Measurements from ENCODE around the gene OFD1. TPM values are rescaled to one million over a fixed set of nuclear protein-coding genes. Genes with fewer than 3 reads are reported as not detected.

Gene OFD1
- total and polyA plus RNA-seq, 2 donors (not counting 3 experiments of a cell fraction or from before 2014, with no cell fraction given): 4.7 to 12.0 TPM

- no peak for TF ChIP-seq GATA2 (IDR thresholded peaks at IDR 0.05; ENCODE audit: insufficient read depth, insufficient read length, low read depth, low read length)
- no peak for TF ChIP-seq CTCF (IDR thresholded peaks at IDR 0.05; ENCODE audit: extremely low read depth in 1 of 2, insufficient read depth in 1 of 2, low read depth in 1 of 2, low read length in 2 of 2)
- no peak for TF ChIP-seq EZH2 (IDR thresholded peaks at IDR 0.05; ENCODE audit: borderline replicate concordance, low read depth, low read length, severe bottlenecking)
- TF ChIP-seq FOS (IDR thresholded peaks at IDR 0.05; ENCODE audit: borderline replicate concordance, insufficient read depth, low read length): no peak
- no peak for TF ChIP-seq POLR2AphosphoS5 (IDR thresholded peaks at IDR 0.05; ENCODE audit: insufficient read depth, low read depth, low read length)
- TF ChIP-seq MAX (IDR thresholded peaks at IDR 0.05; ENCODE audit: insufficient read depth, insufficient read length): no peak
- no peak for TF ChIP-seq MYC (IDR thresholded peaks at IDR 0.05; ENCODE audit: low read depth, low read length)
- no peak overlapping the region for H2AFZ ChIP-seq (ENCODE audit: low read depth, low read length)
- FAIRE-seq: no peak
- dilution Hi-C loops (cut with MboI; ENCODE audit: extremely low pct_ligation_motif_present, low sequenced_read_pairs): no loop called here
- H3K27ac ChIP-seq (ENCODE audit: insufficient read depth, low read depth, low read length): no peak overlapping the region
- peaks cover 34% of the 10 kb centered on the region for H3K79me2 ChIP-seq (ENCODE audit: control insufficient read depth, insufficient read depth, low read length)
- no peak for DNase-seq (ENCODE audit: low read depth, low spot score)
- POLR2A ChIA-PET: no interaction called here
- no peaks in the 10 kb centered on the region for H4K20me1 ChIP-seq (replicated peaks; ENCODE audit: control insufficient read depth, extremely low read depth, insufficient read depth, low read length)
- H3K4me2 ChIP-seq (ENCODE audit: insufficient read depth, low read length): no peak overlapping the region
- no peaks in the 10 kb centered on the region for H3K36me3 ChIP-seq (ENCODE audit: control insufficient read depth in 2 of 2, extremely low read depth in 1 of 2, insufficient read depth in 2 of 2, low read length in 2 of 2)
- no peak overlapping the region for H3K4me3 ChIP-seq (replicated peaks in 1 of 3; ENCODE audit: insufficient read depth in 1 of 3, low read depth in 1 of 3, low read length in 3 of 3)
- CTCF ChIA-PET: no interaction called here
- BruUV-seq (replicated peaks): no TSS peak
- no peaks in the 10 kb centered on the region for H3K27me3 ChIP-seq (ENCODE audit: control insufficient read depth in 2 of 2, insufficient read depth in 2 of 2, low read length in 2 of 2)
- peaks cover 10% of the 10 kb centered on the region for H3K4me1 ChIP-seq (ENCODE audit: control insufficient read depth, extremely low read depth, insufficient read depth, low read length)
- no peaks in the 10 kb centered on the region for H3K9me1 ChIP-seq (replicated peaks; ENCODE audit: control insufficient read depth, extremely low read depth, insufficient read depth, low read length)
- no peak overlapping the region for H3K9ac ChIP-seq (replicated peaks; ENCODE audit: extremely low read depth, insufficient read depth, low read length)
- no peaks in the 10 kb centered on the region for H3K9me3 ChIP-seq (replicated peaks; ENCODE audit: control insufficient read depth, insufficient read depth, low read length)
- intact Hi-C loops (cut with micrococcal nuclease): no loop called here
These were observed 31.0 kb upstream of the OFD1 start for GRCh38 chrX:13703589-13703988.
